DND-41 (cell line): ENCODE data around the gene SLC35E3.

Experiments
- ATAC-seq: fragments of 200-7000 bp; cut with Tn5 transposase; 3 replicates; pipeline ENCODE4 v1.9.1; 2021; ENCODE audit warnings: low read depth; ENCODE audit not compliant: insufficient read depth
- DNase-seq: peaks from one replicate; pipeline ENCODE4 v3.0.0-alpha.2; 2020
- H2AFZ ChIP-seq: 2 replicates; pipeline ENCODE4 v1.6.0; 2012; ENCODE audit warnings: low read depth, low read length
- H3K27ac ChIP-seq: 2 replicates; pipeline ENCODE4 v1.5.1; 2012; ENCODE audit warnings: low read length, inconsistent platforms
- H3K27me3 ChIP-seq: fragments of 200-600 bp; sonication (generic); 2 replicates; pipeline ENCODE4 v1.6.0; 2012; ENCODE audit warnings: low read length, mild to moderate bottlenecking, inconsistent platforms; ENCODE audit not compliant: insufficient read depth, poor library complexity
- H3K36me3 ChIP-seq: 2 replicates; pipeline ENCODE4 v1.5.1; 2012; ENCODE audit warnings: low read length, inconsistent platforms; ENCODE audit not compliant: insufficient read depth
- H3K4me1 ChIP-seq: 2 replicates; pipeline ENCODE4 v1.5.1; 2012; ENCODE audit warnings: mild to moderate bottlenecking, low read length; ENCODE audit not compliant: insufficient read depth
- H3K4me2 ChIP-seq: 2 replicates; pipeline ENCODE4 v1.6.0; 2012; ENCODE audit warnings: mild to moderate bottlenecking, moderate library complexity, low read length, inconsistent platforms; ENCODE audit not compliant: insufficient read depth
- H3K4me3 ChIP-seq, 2 experiments: fragments of 200-600 bp in 1 of 2; shearing (Covaris generic) in 1 of 2; 2 replicates each; pipeline ENCODE4 v1.5.1; 2012 to 2016; ENCODE audit warnings: inconsistent platforms in 2 of 2, low read length in 2 of 2, mild to moderate bottlenecking in 2 of 2, low read depth in 1 of 2, moderate library complexity in 1 of 2
- H3K79me2 ChIP-seq: 2 replicates; pipeline ENCODE4 v1.6.0; 2012; ENCODE audit warnings: low read length, inconsistent platforms; ENCODE audit not compliant: insufficient read depth
- H3K9ac ChIP-seq: 2 replicates; pipeline ENCODE4 v1.6.0; 2012; ENCODE audit warnings: low read depth, mild to moderate bottlenecking, inconsistent platforms, low read length, moderate library complexity
- H3K9me3 ChIP-seq: 2 replicates; pipeline ENCODE4 v1.5.1; 2012; ENCODE audit warnings: low read length, moderate library complexity, mild to moderate bottlenecking, inconsistent platforms; ENCODE audit not compliant: insufficient read depth, severe bottlenecking
- H4K20me1 ChIP-seq: 2 replicates; pipeline ENCODE4 v1.6.0; 2012; ENCODE audit warnings: low read length; ENCODE audit not compliant: insufficient read depth
- EZH2 ChIP-seq: IDR thresholded peaks from 3 replicates; pipeline ENCODE4 v1.6.1; 2012; ENCODE audit warnings: borderline replicate concordance, low read depth, mild to moderate bottlenecking, moderate library complexity, low read length, inconsistent platforms; ENCODE audit not compliant: severe bottlenecking
- TF ChIP-seq, protein P1 (sequence below): IDR thresholded peaks from 2 replicates; pipeline ENCODE4 v1.5.1; 2012; ENCODE audit warnings: borderline replicate concordance, low read length, moderate library complexity, mild to moderate bottlenecking; ENCODE audit not compliant: poor library complexity, severe bottlenecking; ENCODE audit errors: extremely low read depth

The SLC35E3 gene

DNA sequence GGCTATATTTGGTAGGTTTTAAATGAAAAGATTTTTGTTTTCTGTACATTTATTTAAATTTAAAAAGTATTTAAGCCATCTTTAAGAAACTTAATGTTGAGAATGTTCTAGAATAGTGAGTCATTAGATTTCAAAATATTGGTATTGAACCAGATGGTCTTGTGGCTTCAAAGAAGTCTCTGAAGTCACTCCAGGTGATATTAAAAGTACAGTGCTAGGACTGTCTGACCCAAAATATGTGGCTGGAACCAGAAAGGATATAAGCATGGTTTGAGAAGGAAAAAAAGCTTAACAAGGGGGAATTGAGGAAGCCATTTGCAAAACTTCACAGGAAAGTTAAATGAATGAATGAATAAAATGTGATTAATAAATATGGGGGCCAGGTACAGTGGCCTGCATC, 33.3 kb downstream of the SLC35E3 start:
- no peaks in the 10 kb centered on the region for H3K4me1 ChIP-seq
- ATAC-seq (no peak), DNase-seq (no peak)
- no peak overlapping the region for H3K4me2 ChIP-seq
- H3K27ac ChIP-seq: no peak overlapping the region
- no peaks in the 10 kb centered on the region for H3K9me3 ChIP-seq
- H3K4me3 ChIP-seq: no peak overlapping the region
- H3K9ac ChIP-seq: no peak overlapping the region
- H4K20me1 ChIP-seq: no peaks in the 10 kb centered on the region
- no peak overlapping the region for H2AFZ ChIP-seq
- H3K27me3 ChIP-seq: no peaks in the 10 kb centered on the region
- no peaks in the 10 kb centered on the region for H3K79me2 ChIP-seq
- no peaks in the 10 kb centered on the region for H3K36me3 ChIP-seq
- TF ChIP-seq, protein P1, sequence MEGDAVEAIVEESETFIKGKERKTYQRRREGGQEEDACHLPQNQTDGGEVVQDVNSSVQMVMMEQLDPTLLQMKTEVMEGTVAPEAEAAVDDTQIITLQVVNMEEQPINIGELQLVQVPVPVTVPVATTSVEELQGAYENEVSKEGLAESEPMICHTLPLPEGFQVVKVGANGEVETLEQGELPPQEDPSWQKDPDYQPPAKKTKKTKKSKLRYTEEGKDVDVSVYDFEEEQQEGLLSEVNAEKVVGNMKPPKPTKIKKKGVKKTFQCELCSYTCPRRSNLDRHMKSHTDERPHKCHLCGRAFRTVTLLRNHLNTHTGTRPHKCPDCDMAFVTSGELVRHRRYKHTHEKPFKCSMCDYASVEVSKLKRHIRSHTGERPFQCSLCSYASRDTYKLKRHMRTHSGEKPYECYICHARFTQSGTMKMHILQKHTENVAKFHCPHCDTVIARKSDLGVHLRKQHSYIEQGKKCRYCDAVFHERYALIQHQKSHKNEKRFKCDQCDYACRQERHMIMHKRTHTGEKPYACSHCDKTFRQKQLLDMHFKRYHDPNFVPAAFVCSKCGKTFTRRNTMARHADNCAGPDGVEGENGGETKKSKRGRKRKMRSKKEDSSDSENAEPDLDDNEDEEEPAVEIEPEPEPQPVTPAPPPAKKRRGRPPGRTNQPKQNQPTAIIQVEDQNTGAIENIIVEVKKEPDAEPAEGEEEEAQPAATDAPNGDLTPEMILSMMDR: no peak
- TF ChIP-seq EZH2: no peak

DNA sequence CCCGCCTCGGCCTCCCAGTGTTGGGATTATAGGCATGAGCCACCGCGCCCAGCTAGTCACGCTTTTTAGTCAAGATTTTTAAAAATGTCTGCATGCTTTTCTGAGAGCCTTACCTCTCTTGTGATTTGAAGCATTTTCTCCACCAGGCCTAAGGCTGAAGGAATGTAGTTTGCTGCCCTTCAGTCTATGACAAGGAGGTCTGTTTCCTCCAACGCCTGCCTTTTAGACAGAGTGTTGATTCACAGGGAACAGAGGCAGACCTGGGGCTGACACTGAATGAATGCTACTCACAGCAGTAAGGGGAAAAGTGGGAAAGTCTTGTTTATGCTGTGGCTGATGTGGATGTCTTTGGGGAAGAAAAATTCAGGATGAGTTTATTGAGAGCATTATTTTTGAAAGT, 34.8 kb downstream of the SLC35E3 start:
- no peaks in the 10 kb centered on the region for H3K9me3 ChIP-seq
- H3K4me1 ChIP-seq: no peaks in the 10 kb centered on the region
- no peak overlapping the region for H3K4me2 ChIP-seq
- no peaks in the 10 kb centered on the region for H3K36me3 ChIP-seq
- DNase-seq (no peak), ATAC-seq (no peak)
- no peak overlapping the region for H3K4me3 ChIP-seq
- TF ChIP-seq, protein P1: no peak
- no peak for TF ChIP-seq EZH2
- H3K79me2 ChIP-seq: no peaks in the 10 kb centered on the region
- H2AFZ ChIP-seq: no peak overlapping the region
- no peaks in the 10 kb centered on the region for H4K20me1 ChIP-seq
- H3K9ac ChIP-seq: no peak overlapping the region
- no peaks in the 10 kb centered on the region for H3K27me3 ChIP-seq
- no peak overlapping the region for H3K27ac ChIP-seq

DNA sequence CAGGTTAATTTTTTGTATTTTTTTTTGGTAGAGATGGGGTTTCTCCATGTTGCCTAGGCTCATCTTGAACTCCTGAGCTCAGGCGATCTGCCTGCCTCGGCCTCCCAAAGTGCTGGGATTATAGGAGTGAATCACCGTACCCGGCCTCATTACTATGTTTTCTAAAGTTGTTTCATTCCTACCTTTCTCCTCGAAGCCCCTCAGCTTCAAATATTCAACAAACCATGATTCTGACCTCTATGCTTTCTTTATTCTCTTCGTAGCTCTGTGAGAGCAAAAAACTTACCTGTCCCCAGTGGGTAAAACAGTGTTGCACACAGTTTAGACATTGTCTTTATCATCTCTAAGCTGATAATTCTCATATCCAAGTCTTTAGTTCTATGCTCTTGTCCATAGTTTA, 35.8 kb downstream of the SLC35E3 start:
- no peaks in the 10 kb centered on the region for H3K27me3 ChIP-seq
- H3K27ac ChIP-seq: no peak overlapping the region
- H3K36me3 ChIP-seq: no peaks in the 10 kb centered on the region
- no peaks in the 10 kb centered on the region for H3K9me3 ChIP-seq
- no peak overlapping the region for H2AFZ ChIP-seq
- no peaks in the 10 kb centered on the region for H3K4me1 ChIP-seq
- H3K4me3 ChIP-seq: no peak overlapping the region
- no peak for ATAC-seq
- H4K20me1 ChIP-seq: no peaks in the 10 kb centered on the region
- TF ChIP-seq EZH2: no peak
- TF ChIP-seq, protein P1: no peak
- no peak for DNase-seq
- no peaks in the 10 kb centered on the region for H3K79me2 ChIP-seq
- no peak overlapping the region for H3K9ac ChIP-seq
- H3K4me2 ChIP-seq: no peak overlapping the region

DNA sequence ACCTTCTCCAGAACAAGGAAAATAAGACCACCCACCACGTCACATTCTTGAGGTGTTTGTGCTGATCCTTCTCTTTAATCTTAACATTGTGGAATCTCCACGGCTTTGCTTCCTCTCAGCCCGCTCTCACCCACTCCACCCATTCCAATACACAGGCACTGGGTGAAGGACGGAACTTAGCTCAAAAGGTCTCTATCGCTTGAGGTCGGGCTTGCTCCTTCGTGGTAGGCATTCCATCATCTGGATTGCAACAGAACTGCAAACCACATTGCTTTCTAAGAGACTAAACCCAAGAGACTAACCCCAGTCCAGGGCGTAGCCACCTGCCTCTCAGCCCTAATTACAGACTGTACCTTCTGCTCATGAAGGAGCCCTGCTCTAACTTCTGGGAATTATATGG, 38.0 kb downstream of the SLC35E3 start:
- TF ChIP-seq, protein P1: no peak

More for the DNA sequence above, 38.0 kb downstream of the SLC35E3 start:
- H3K4me1 ChIP-seq: no peaks in the 10 kb centered on the region
- no peaks in the 10 kb centered on the region for H4K20me1 ChIP-seq
- H3K27ac ChIP-seq: no peak overlapping the region
- no peak overlapping the region for H3K9ac ChIP-seq
- H3K79me2 ChIP-seq: no peaks in the 10 kb centered on the region
- no peak overlapping the region for H3K4me2 ChIP-seq
- H3K27me3 ChIP-seq: no peaks in the 10 kb centered on the region
- H3K36me3 ChIP-seq: no peaks in the 10 kb centered on the region
- ATAC-seq (no peak), DNase-seq (no peak)
- H2AFZ ChIP-seq: no peak overlapping the region
- H3K4me3 ChIP-seq: no peak overlapping the region
- H3K9me3 ChIP-seq: no peaks in the 10 kb centered on the region
